Measurements from ENCODE around the gene DNAJB9. TPM values are rescaled to one million over a fixed set of nuclear protein-coding genes. Genes with fewer than 3 reads are reported as not detected.
A peak's percentile ranks its signal among the peaks of the same experiment; 100 is the strongest.

Gene DNAJB9
- total and polyA plus RNA-seq, 2 of the 13 experiments (the other 11 are each of a cell fraction or from before 2014, with no cell fraction given): 8.6 to 16.4 TPM

GRCh38 chr7:108569381-108570145, at the start of gene DNAJB9, which contains the start of gene THAP5 (continued):
- peak; percentile 93 for TF ChIP-seq ZBTB25 (CRISPR knock-in tag; IDR thresholded peaks at IDR 0.05)
- peak; percentile 91 for TF ChIP-seq ZZZ3 (CRISPR knock-in tag; IDR thresholded peaks at IDR 0.05; ENCODE audit: borderline replicate concordance)
- no peak for TF ChIP-seq TBL1XR1 (IDR thresholded peaks at IDR 0.05; ENCODE audit: borderline replicate concordance, low read length, partially characterized antibody)
- TF ChIP-seq NR2C2 (CRISPR knock-in tag; IDR thresholded peaks at IDR 0.05; ENCODE audit: borderline replicate concordance): peak; percentile 73
- peak; percentile 72 for TF ChIP-seq ZNF609 (CRISPR knock-in tag; IDR thresholded peaks at IDR 0.05; ENCODE audit: borderline replicate concordance)
- peak; percentile 92 for TF ChIP-seq POGZ (CRISPR knock-in tag; IDR thresholded peaks at IDR 0.05)
- peak; percentile 61; the same call in 1 of the 2 replicates for TF ChIP-seq E2F5 (CRISPR knock-in tag; conservative IDR thresholded peaks at IDR 0.05)
- peak; percentile 31 for TF ChIP-seq CBX5 (CRISPR knock-in tag; IDR thresholded peaks at IDR 0.05; ENCODE audit: borderline replicate concordance)
- TF ChIP-seq MXD4 (CRISPR knock-in tag; IDR thresholded peaks at IDR 0.05): peak; percentile 87
- peak; percentile 31; the same call in 1 of the 2 replicates for TF ChIP-seq DZIP1 (CRISPR knock-in tag; IDR thresholded peaks at IDR 0.05)
- no peak for TF ChIP-seq ZNF713 (CRISPR knock-in tag; IDR thresholded peaks at IDR 0.05)
- TF ChIP-seq PAWR (CRISPR knock-in tag; IDR thresholded peaks at IDR 0.05; ENCODE audit: borderline replicate concordance): no peak
- no peak for TF ChIP-seq ZNF503 (CRISPR knock-in tag; IDR thresholded peaks at IDR 0.05)
- TF ChIP-seq MIER3 (CRISPR knock-in tag; IDR thresholded peaks at IDR 0.05; ENCODE audit: borderline replicate concordance): peak; percentile 80; the same call in 1 of the 2 replicates
- peak; percentile 83 for TF ChIP-seq KLF12 (CRISPR knock-in tag; IDR thresholded peaks at IDR 0.05; ENCODE audit: borderline replicate concordance)
- TF ChIP-seq ZNF850 (CRISPR knock-in tag; conservative IDR thresholded peaks at IDR 0.05): peak; percentile 62; the same call in 1 of the 2 replicates
